A673 (cell line): Measurements from ENCODE around the gene MAGI1.

ENCODE experiments used
- EZH2 ChIP-seq: fragments of 200-600 bp; sonication (generic); IDR thresholded peaks from 2 replicates; pipeline ENCODE4 v1.6.1; 2017; ENCODE audit warnings: borderline replicate concordance, low read depth, mild to moderate bottlenecking, mixed read lengths, antibody characterized with exemption, low read length; ENCODE audit not compliant: poor library complexity, severe bottlenecking
- TF ChIP-seq, protein P1 (sequence below): fragments of 300-800, 200-600 bp; sonication (generic); conservative IDR thresholded peaks from 2 replicates; pipeline ENCODE4 v1.5.1; 2017; ENCODE audit warnings: low read depth, mild to moderate bottlenecking, antibody characterized with exemption, low read length, moderate library complexity, mixed read lengths

DNA sequence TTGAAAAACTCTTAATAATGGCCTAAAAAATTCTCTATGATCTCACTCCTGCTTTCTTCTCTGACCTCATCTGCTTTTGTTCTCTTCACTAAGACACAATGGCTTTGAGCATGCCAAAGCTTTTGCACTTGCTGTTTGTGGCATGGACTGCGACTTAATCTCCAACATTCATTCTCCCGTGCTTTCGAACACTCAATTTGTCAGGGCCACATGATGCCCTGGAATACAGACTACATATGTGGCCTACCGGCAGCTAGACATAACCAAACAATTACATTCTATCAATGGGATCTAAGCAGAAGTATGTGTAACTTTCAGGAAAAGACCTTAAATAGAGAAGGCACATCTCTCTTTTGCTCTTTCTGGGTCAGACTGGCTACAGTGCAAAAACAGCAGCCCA is 506.5 kb downstream of the MAGI1 start:
- TF ChIP-seq, protein P1, sequence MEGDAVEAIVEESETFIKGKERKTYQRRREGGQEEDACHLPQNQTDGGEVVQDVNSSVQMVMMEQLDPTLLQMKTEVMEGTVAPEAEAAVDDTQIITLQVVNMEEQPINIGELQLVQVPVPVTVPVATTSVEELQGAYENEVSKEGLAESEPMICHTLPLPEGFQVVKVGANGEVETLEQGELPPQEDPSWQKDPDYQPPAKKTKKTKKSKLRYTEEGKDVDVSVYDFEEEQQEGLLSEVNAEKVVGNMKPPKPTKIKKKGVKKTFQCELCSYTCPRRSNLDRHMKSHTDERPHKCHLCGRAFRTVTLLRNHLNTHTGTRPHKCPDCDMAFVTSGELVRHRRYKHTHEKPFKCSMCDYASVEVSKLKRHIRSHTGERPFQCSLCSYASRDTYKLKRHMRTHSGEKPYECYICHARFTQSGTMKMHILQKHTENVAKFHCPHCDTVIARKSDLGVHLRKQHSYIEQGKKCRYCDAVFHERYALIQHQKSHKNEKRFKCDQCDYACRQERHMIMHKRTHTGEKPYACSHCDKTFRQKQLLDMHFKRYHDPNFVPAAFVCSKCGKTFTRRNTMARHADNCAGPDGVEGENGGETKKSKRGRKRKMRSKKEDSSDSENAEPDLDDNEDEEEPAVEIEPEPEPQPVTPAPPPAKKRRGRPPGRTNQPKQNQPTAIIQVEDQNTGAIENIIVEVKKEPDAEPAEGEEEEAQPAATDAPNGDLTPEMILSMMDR: no peak
- no peak for TF ChIP-seq EZH2
